COLO829 (cell line): Measurements from ENCODE around the gene RILPL2.
"Not testable (repeated sequence)": the region's sequence is repeated elsewhere in the genome, so short reads cannot be mapped to it uniquely, and the experiment has no call there.

ENCODE experiments used
- DNase-seq: peaks from one replicate; pipeline ENCODE4 v3.0.0; 2012; ENCODE audit warnings: low spot score

The RILPL2 gene

GRCh38 chr12:123449856-123450255, 13.4 kb upstream of the RILPL2 start:
- no peak for DNase-seq

DNA sequence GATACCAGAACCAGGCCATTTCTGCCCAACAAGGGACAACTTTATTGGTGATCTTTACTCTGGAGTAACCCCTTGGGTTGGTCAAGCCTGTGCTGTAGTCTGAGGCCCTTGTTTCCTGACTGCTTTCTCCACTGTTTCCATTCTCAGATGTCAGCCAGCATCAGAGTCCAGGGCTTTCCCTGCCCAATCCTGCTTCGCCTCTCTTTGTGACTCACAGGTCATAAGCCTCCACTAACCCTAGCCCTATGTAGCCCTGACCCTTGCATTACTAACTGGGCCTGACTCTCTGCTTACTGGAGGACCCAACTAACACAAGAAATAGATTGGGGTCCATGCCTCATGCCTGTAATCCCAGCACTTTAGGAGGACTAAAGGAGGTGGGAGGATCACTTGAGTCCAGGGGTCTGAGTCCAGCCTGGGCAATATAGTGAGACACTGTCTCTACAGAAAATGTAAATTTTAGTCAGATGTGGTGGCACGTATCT, 12.8 kb upstream of the RILPL2 start:
- DNase-seq: no peak

GRCh38 chr12:123446333-123446713, 9.8 kb upstream of the RILPL2 start:
- DNase-seq: no peak

GRCh38 chr12:123445388-123446332, 9.2 kb upstream of the RILPL2 start:
- DNase-seq: no peak

DNA sequence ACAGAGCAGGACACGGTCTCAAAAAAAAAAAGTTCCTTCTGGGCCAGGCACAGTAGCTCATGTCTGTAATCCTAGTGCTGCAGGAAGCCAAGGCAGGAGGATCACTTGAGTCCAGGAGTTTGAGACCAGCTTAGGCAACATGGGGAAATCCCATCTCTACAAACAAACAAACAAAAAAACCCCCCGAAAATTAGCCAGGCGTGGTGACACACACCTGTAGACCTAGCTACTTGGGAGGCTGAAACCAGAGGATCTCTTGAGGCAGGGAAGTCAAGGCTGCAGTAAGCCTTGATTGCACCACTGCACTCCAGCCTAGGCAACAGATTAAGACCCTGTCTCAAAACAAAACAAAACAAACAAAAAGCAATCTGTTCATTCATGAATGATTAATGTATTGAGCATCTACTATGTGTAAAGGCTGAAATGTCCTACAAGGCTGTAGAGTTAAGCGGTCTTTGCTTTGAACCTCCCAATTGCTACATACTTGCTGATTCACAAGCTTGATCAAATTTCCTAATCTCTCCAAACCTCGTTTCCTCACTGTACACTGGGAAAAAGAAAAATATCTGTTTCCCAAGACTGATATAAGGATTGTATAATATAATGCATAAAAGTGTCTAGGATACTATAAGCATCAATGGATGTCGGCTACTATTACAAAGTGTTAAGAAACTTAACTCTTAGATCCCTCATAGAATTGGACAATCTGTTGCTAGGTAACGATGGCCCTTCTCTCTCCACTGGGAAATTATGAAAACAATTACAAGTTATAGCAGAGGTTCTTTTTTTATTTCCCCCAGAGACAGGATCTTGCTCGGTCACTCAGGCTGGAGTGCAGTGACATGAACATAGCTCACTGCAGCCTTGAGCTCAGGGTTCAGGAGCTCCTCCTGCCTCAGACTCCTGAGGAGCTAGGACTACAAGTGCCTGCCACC, 7.9 kb upstream of the RILPL2 start:
- DNase-seq: no peak

GRCh38 chr12:123442774-123443173, 6.3 kb upstream of the RILPL2 start:
- no peak for DNase-seq

DNA sequence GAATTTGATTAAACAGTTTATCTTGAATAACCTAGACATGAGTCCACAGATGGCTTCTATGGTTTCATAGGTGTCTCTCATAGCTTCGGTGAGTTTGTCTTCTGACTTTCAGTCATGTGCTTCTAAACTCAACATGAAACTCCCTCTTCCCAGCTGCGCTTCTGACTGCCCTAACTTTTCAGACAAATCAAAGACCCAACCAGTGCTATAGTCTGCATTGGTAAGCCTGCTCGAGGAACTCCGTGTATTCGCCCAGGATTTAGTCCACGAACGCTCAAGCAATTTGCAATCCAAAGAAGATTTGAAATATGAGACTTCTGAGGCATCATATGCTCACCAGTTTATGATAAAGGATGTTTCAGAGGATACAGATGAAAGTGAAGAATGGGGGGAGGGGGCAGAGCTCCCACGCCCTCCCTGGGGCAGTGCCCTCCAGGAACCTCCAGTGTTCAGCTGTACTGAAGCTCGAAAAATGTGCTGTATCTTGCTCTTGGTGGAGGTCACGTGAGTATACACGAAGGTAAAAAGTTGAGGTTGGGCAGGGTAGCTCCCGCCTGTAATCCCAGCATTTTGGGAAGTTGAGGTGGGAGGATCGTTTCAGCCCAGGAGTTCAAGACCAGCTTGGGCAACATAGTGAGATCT, 5.2 kb upstream of the RILPL2 start:
- no peak for DNase-seq

DNA sequence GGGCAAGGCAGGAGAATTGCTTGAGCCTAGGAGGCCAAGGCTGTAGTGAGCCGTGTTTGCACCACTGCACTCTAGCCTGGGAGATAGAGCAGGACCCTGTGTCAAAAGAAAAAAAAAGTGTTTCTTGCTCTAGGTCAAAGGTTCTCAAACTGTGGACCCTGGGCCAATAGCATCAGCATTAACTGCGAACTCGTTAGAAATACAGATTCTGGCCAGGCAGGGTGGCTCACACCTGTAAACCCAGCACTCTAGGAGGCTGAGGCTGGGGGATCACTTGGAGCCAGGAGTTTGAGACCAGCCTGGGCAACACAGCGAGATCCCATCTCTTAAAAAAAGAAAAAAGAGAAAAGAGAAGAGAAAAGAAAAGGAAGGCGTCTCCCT, 858 bp downstream of the RILPL2 start:
- DNase-seq: no peak

- DNase-seq: no peak
Observed at GRCh38 chr12:123433615-123434014, 2.9 kb downstream of the RILPL2 start.

DNA sequence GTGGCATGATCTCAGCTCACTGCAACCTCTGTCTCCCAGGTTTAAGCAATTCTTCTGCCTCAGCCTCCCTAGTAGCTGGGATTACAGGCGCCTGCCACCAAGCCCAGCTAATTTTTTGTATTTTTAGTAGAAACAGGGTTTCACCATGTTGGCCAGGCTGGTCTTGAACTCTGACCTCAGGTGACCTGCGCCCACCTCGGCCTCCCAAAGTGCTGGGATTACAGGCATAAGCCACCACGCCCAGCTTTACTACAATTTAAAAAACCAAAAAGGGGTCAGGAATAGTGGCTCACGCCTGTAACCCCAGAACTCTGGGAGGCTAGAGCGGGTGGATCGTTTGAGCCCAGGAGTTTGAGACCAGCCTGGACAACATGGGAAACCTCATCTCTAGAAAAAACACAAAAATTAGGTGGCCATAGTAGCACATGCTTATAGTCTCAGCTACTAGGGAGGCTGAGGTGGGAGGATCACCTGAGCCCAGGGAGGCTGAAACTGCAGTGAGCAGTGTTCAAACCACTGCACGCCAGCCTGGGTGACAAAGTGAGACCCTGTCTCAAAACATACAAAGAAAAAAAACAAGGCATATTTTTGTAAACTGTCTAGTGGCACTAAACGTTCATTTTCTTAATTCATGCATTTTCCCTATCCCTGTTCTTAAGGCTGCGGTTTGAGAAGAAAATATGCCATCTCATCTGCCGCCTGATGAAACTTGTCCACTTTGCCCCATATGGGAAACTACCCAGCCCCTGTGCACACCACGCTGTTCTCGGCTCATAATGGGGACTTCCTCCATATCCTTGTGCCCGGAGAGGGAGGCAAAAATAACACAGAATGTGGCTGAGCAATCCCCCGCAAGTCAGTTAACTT, 4.3 kb downstream of the RILPL2 start:
- DNase-seq: not testable (repeated sequence)

GRCh38 chr12:123429101-123429500, 7.4 kb downstream of the RILPL2 start:
- DNase-seq: not testable (repeated sequence)

- DNase-seq: no peak
Observed at GRCh38 chr12:123428591-123428990, 7.9 kb downstream of the RILPL2 start.

- DNase-seq: no peak
Observed at GRCh38 chr12:123427036-123427769, 9.3 kb downstream of the RILPL2 start.

DNA sequence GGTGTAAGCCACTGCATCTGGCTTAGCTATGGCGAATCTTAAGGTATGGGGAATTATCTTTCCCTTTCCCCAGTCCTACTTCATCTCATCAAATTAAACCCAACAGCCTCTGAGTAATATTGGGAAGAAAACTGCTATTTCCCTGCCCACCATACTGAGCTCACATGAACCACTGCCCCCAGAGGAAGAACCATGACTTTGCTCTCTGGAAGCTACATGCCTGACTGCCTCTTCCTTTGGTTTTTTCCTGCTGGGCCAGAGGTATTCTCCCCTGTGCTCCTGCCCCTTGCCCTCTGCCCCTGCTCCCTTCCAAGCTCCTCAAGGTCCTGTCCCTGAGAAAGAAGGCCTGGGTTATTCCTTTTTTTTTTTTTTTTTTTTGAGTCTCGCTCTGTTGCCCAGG, 15.2 kb downstream of the RILPL2 start:
- DNase-seq: no peak

DNA sequence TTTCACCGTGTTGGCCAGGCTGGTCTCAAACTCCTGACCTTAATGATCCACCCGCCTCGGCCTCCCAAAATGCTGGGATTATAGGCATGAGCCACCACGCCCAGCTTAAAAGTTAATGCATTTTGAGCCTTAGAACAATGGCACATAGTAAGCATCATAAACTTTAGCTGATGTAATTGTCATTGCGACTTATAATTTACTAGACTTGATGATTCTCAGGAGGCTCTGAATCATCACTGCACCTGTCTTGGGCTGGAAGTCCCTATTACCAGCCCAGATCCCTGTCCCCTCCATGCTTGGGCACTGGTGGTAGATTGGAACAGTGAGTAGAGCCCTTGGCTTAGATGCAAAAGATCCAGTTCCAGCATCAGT, 26.5 kb downstream of the RILPL2 start:
- no peak for DNase-seq

GRCh38 chr12:123409284-123410040, 27.0 kb downstream of the RILPL2 start:
- not testable (repeated sequence) for DNase-seq

DNA sequence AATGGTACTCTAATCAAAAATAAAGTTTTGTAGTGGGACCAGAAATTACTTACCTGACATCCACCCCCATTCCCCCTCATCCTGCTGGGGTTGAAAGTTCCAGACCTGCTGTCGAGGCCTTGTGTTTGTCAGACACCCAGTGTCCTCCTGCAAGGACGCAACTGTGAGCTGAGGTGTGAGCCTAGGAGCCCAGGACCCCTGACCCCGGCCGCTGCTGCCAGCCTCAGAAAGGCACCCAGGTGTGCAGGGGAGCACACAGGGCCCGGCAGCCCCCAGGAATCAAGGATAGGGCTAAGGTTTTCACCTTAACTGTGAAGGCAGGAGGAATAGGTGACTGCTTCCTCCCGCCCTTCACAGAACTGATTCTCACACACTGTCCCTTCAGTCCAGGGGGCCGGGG, 27.9 kb downstream of the RILPL2 start:
- DNase-seq: not testable (repeated sequence)

GRCh38 chr12:123407934-123408333, 28.6 kb downstream of the RILPL2 start:
- DNase-seq: not testable (repeated sequence)

DNA sequence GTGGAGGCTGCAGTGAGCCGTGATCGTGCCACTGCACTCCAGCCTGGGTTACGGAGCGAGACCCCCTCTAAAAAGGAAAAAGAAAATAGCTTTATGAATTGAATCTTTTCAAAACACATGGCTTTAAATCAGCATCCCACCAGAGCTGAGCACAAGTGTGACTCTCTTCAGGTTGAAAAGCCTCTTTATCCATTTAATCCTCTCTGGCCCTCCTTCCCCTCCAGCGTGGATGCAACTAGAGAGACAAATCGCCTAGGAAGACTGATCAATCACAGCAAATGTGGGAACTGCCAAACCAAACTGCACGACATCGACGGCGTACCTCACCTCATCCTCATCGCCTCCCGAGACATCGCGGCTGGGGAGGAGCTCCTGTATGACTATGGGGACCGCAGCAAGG, 29.2 kb downstream of the RILPL2 start:
- DNase-seq: not testable (repeated sequence)

DNA sequence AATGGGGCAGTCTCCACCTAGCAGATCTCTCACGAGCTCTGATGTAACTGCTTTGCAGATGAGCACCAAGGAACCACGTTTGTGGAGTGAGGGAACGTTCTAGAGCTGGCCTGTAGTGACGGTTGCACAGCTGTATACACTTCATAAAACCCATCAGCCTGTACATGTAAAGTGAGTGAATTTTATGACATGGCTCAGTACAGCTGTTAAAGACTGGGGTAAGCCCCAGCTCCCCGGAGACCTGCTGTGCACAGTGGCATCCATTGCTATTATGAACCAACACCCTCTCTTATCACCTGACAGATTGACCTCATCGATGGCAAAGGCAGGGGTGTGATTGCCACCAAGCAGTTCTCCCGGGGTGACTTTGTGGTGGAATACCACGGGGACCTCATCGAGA, 31.9 kb downstream of the RILPL2 start:
- no peak for DNase-seq
